ENCODE data around the gene G6PC3.

GRCh38 chr17:44071198-44071520, 624 bp downstream of the G6PC3 start:
- TF ChIP-seq EZH2 (IDR thresholded peaks at IDR 0.05) (no peak), POLR2AphosphoS5 (IDR thresholded peaks at IDR 0.05; ENCODE audit: borderline replicate concordance, low read depth, low read length) (no peak)
